Measurements from ENCODE around the gene ATXN3L.

Gene ATXN3L

DNA sequence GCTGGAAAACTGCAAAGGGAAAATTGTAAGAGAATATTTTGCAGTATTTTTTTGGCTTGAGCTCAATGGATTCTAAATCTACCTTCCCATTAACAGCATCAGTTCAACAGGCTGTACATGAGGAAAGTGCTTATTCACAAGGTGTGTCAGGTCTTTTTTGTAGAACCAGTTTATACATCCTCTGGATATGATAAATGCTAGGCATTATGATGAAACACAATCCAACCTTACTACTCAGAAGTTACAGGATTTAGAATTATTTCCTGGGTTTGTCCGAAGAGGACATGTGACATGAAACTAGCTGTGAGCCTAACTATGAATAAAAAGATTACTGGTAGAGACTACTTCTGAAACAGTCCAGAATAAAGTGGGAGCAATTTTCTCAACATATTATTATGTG, 49.5 kb downstream of the ATXN3L start:
- no peak for DNase-seq (ENCODE audit: low read depth in 3 of 3, low spot score in 1 of 3)

DNA sequence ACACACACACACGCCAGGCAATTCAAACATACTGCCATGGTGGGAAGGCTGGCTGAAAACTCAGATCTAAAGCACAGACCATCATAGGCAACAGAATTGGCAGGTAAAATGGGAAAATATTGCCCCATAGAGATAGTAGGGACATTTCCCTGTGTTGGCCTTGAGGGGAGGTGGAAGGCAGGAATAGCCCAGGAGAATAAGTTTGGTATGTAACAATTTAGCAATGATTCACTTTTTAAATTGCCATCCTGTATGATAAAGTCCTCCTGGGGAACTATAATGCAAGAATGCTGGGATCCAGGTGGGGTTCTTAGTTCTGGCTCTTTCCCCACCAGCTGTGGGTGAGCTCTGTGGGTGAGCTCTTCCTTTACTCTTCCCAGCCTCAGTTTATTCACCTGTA, 51.0 kb downstream of the ATXN3L start:
- DNase-seq (ENCODE audit: low read depth in 3 of 3, low spot score in 1 of 3): no peak

Measured in stimulated activated CD4-positive, alpha-beta T cell treated with anti-CD3 and anti-CD28 coated beads, TNF-alpha, amount 100 ng/mL, for 1 hour (primary cell).